GM23338 (cell line): ENCODE measurements around the gene CNTN5. TPM values are rescaled to one million over a fixed set of nuclear protein-coding genes. Genes with fewer than 3 reads are reported as not detected.
A peak's percentile ranks its signal among the peaks of the same experiment; 100 is the strongest.

Experiments
- ATAC-seq: fragments of 200-7000 bp; cut with Tn5 transposase; 3 replicates; pipeline ENCODE4 v1.9.1; 2020
- DNase-seq: peaks from one replicate; pipeline ENCODE4 v3.0.0-alpha.2; 2015; ENCODE audit warnings: low spot score
- H2AFZ ChIP-seq: fragments of 200-600 bp; sonication (generic); 2 replicates; pipeline ENCODE4 v1.8.0; 2016; ENCODE audit warnings: antibody characterized with exemption, mild to moderate bottlenecking, moderate library complexity
- H3F3A ChIP-seq: fragments of 200-600 bp; sonication (generic); replicated peaks from 2 replicates; pipeline ENCODE4 v1.8.0; 2017; ENCODE audit warnings: antibody characterized with exemption, mixed run types, low read depth
- H3K27ac ChIP-seq: fragments of 200-600 bp; sonication (generic); 2 replicates; pipeline ENCODE4 v1.6.1; 2016; ENCODE audit warnings: low read depth
- H3K27me3 ChIP-seq: fragments of 200-600 bp; sonication (generic); 2 replicates; pipeline ENCODE4 v1.8.0; 2016; ENCODE audit warnings: mild to moderate bottlenecking, mixed run types, moderate library complexity; ENCODE audit not compliant: insufficient read depth
- H3K36me3 ChIP-seq: fragments of 200-600 bp; sonication (generic); 2 replicates; pipeline ENCODE4 v1.8.0; 2016; ENCODE audit warnings: mild to moderate bottlenecking; ENCODE audit not compliant: insufficient read depth
- H3K4me1 ChIP-seq: fragments of 200-600 bp; sonication (generic); 2 replicates; pipeline ENCODE4 v1.8.0; 2016; ENCODE audit warnings: mild to moderate bottlenecking, moderate library complexity; ENCODE audit not compliant: insufficient read depth
- H3K4me2 ChIP-seq: fragments of 200-600 bp; sonication (generic); 2 replicates; pipeline ENCODE4 v1.7.1; 2017; ENCODE audit warnings: mixed run types
- H3K4me3 ChIP-seq: fragments of 200-600 bp; sonication (generic); 2 replicates; pipeline ENCODE4 v1.6.1; 2016; ENCODE audit warnings: mixed run types
- H3K79me2 ChIP-seq: fragments of 200-600 bp; sonication (generic); replicated peaks from 2 replicates; pipeline ENCODE4 v1.8.0; 2017; ENCODE audit warnings: mild to moderate bottlenecking; ENCODE audit not compliant: insufficient read depth
- H3K9me2 ChIP-seq: fragments of 200-600 bp; sonication (generic); 2 replicates; pipeline ENCODE4 v1.8.0; 2017; ENCODE audit not compliant: insufficient read depth
- H4K20me1 ChIP-seq: fragments of 200-600 bp; sonication (generic); replicated peaks from 2 replicates; pipeline ENCODE4 v1.8.0; 2017; ENCODE audit warnings: mild to moderate bottlenecking; ENCODE audit not compliant: insufficient read depth
- H3K27ac Mint-ChIP-seq: 2 replicates; pipeline ENCODE4 v1.8.0; 2020; ENCODE audit warnings: inconsistent platforms, mild to moderate bottlenecking, moderate library complexity, mixed read lengths
- H3K27me3 Mint-ChIP-seq: 3 replicates; pipeline ENCODE4 v1.8.0; 2022; ENCODE audit warnings: low read depth, mild to moderate bottlenecking, moderate library complexity, mixed read lengths, inconsistent platforms; ENCODE audit not compliant: insufficient read depth, poor library complexity
- H3K36me3 Mint-ChIP-seq: 3 replicates; pipeline ENCODE4 v1.8.0; 2021; ENCODE audit warnings: low read depth, mild to moderate bottlenecking, inconsistent platforms, moderate library complexity, mixed read lengths
- H3K4me1 Mint-ChIP-seq: 3 replicates; pipeline ENCODE4 v1.8.0; 2020; ENCODE audit warnings: mild to moderate bottlenecking, inconsistent platforms, mixed read lengths
- H3K4me3 Mint-ChIP-seq: 3 replicates; pipeline ENCODE4 v1.8.0; 2021; ENCODE audit warnings: moderate library complexity, mild to moderate bottlenecking, inconsistent platforms, mixed read lengths
- H3K9me3 Mint-ChIP-seq: 3 replicates; pipeline ENCODE4 v1.8.0; 2020; ENCODE audit warnings: moderate library complexity, mild to moderate bottlenecking, inconsistent platforms, mixed read lengths
- CREB1 ChIP-seq: fragments of 250-450 bp; sonication (Bioruptor Pico); IDR thresholded peaks from 2 replicates; pipeline ENCODE4 v1.5.0; 2020; ENCODE audit warnings: low read depth, mild to moderate bottlenecking, moderate library complexity
- CTCF ChIP-seq, 2 experiments: fragments of 200-600 bp in 1 of 2; sonication (generic) in 1 of 2; conservative IDR thresholded peaks; 2 replicates each; pipeline versions ENCODE4 v1.5.1 to v1.6.1; 2016 to 2017; ENCODE audit warnings: antibody characterized with exemption in 2 of 2, low read depth in 2 of 2, mild to moderate bottlenecking in 2 of 2, moderate library complexity in 1 of 2
- ETS1 ChIP-seq: IDR thresholded peaks from 2 replicates; pipeline ENCODE4 v1.6.1; 2016; ENCODE audit warnings: antibody characterized with exemption
- EZH2 ChIP-seq: fragments of 200-600 bp; sonication (generic); IDR thresholded peaks from one replicate; pipeline ENCODE4 v1.8.0; 2017; ENCODE audit warnings: antibody characterized with exemption, mild to moderate bottlenecking, low read depth; ENCODE audit not compliant: unreplicated experiment
- EZH2phosphoT487 ChIP-seq: fragments of 200-600 bp; sonication (generic); IDR thresholded peaks from one replicate; pipeline ENCODE4 v1.8.1; 2018; ENCODE audit warnings: antibody characterized with exemption; ENCODE audit not compliant: unreplicated experiment
- JUNB ChIP-seq: IDR thresholded peaks from one replicate; pipeline ENCODE4 v1.6.1; 2016; ENCODE audit warnings: antibody characterized with exemption; ENCODE audit not compliant: unreplicated experiment
- NANOG ChIP-seq: IDR thresholded peaks from 2 replicates; pipeline ENCODE4 v1.6.1; 2016; ENCODE audit warnings: antibody characterized with exemption, borderline replicate concordance
- POLR2AphosphoS5 ChIP-seq: IDR thresholded peaks from 2 replicates; pipeline ENCODE4 v1.6.1; 2016; ENCODE audit warnings: antibody characterized with exemption, low read depth
- REST ChIP-seq: IDR thresholded peaks from one replicate; pipeline ENCODE4 v1.6.1; 2018; ENCODE audit warnings: antibody characterized with exemption; ENCODE audit not compliant: unreplicated experiment
- STAT1 ChIP-seq: IDR thresholded peaks from one replicate; pipeline ENCODE4 v1.6.1; 2016; ENCODE audit warnings: antibody characterized with exemption; ENCODE audit not compliant: unreplicated experiment
- ZNF114 ChIP-seq: fragments of 250-450 bp; sonication (Bioruptor Pico); IDR thresholded peaks from 2 replicates; pipeline ENCODE4 v1.5.0; 2020; ENCODE audit warnings: mild to moderate bottlenecking, moderate library complexity
- ZNF331 ChIP-seq: fragments of 250-450 bp; sonication (Bioruptor Pico); IDR thresholded peaks from 2 replicates; pipeline ENCODE4 v1.5.0; 2020; ENCODE audit warnings: low read depth, mild to moderate bottlenecking, moderate library complexity
- ZNF462 ChIP-seq: fragments of 250-450 bp; sonication (Bioruptor Pico); IDR thresholded peaks from 2 replicates; pipeline ENCODE4 v1.5.0; 2020; ENCODE audit warnings: mild to moderate bottlenecking, moderate library complexity
- polyA plus RNA-seq: library from polyadenylated mRNA; unstranded; fragments of >200 nt; fragmentation: Nextera tagmentation; extraction: Ambion mirVana; gene quantifications from 2 replicates; pipeline ENCODE4 v1.2.1, GENCODE V29; 2016
- total RNA-seq: library from RNA; depleted of rRNA; stranded (reverse); fragments of >200 nt; shearing (Covaris generic); gene quantifications from 2 replicates; pipeline ENCODE4 v1.2.3, GENCODE V29; 2014

The CNTN5 gene
- total and polyA plus RNA-seq, 2 experiments from 2014 or later: not detected

- Mint-ChIP-seq H3K9me3 (no peaks in the 10 kb centered on the region), H3K27ac (0 out of 2 replicates have a peak overlapping the region, but pooled peaks have one; percentile 67), H3K4me3 (no peak overlapping the region), H3K36me3 (no peaks in the 10 kb centered on the region), H3K27me3 (no peaks in the 10 kb centered on the region), H3K4me1 (peaks cover 18% of the 10 kb centered on the region)
- no peak for DNase-seq
- H3K9me2 ChIP-seq: no peaks in the 10 kb centered on the region
- no peaks in the 10 kb centered on the region for H3K36me3 ChIP-seq
- no peak overlapping the region for H3K4me3 ChIP-seq
- no peaks in the 10 kb centered on the region for H3F3A ChIP-seq
- H3K4me1 ChIP-seq: peaks cover 9% of the 10 kb centered on the region; the same call in 1 of the 2 replicates
- no peak for TF ChIP-seq REST
- TF ChIP-seq NANOG: no peak
- no peak for TF ChIP-seq CTCF (conservative IDR thresholded peaks at IDR 0.05; ENCODE audit: low read depth in 2 of 2)
- no peak for TF ChIP-seq ZNF331 (CRISPR knock-in tag)
- no peak for TF ChIP-seq ZNF114 (CRISPR knock-in tag)
- TF ChIP-seq STAT1: no peak
- no peak for TF ChIP-seq POLR2AphosphoS5
- TF ChIP-seq ZNF462: no peak
- no peak for TF ChIP-seq ETS1
- TF ChIP-seq EZH2phosphoT487: no peak
- no peak for TF ChIP-seq JUNB
- no peak for TF ChIP-seq CREB1
- TF ChIP-seq EZH2: no peak
- ATAC-seq: no peak
- no peak overlapping the region for H3K27ac ChIP-seq
- no peaks in the 10 kb centered on the region for H3K27me3 ChIP-seq
- H2AFZ ChIP-seq: 0 out of 2 replicates have a peak overlapping the region, but pooled peaks have one; percentile 8
- no peaks in the 10 kb centered on the region for H4K20me1 ChIP-seq
- no peaks in the 10 kb centered on the region for H3K79me2 ChIP-seq
- H3K4me2 ChIP-seq: no peak overlapping the region
Measured at GRCh38 chr11:99068832-99069231, 48.1 kb downstream of the CNTN5 start.
